ENCODE results near the gene MACROD1.

MACROD1 gene

GRCh38 chr11:64136765-64137441, 29.0 kb downstream of the MACROD1 start:
- no peaks in the 10 kb centered on the region; the same call in 1 of the 2 replicates for H3K27me3 ChIP-seq (replicated peaks; ENCODE audit: control insufficient read depth, insufficient read depth, low read length)
- TF ChIP-seq CTCF (IDR thresholded peaks at IDR 0.05; ENCODE audit: insufficient read depth, low read length, poor library complexity, severe bottlenecking) = no peak

GRCh38 chr11:64135711-64136110, 30.2 kb downstream of the MACROD1 start:
- Histone ChIP-seq H3K4me3 (replicated peaks; ENCODE audit: low read depth, low read length) (no peak overlapping the region), H3K36me3 (ENCODE audit: control insufficient read depth, insufficient read depth, low read length) (no peaks in the 10 kb centered on the region), H3K27me3 (replicated peaks; ENCODE audit: control insufficient read depth, insufficient read depth, low read length) (no peaks in the 10 kb centered on the region; the same call in 1 of the 2 replicates)
- DNase-seq (ENCODE audit: extremely low read depth, insufficient read length) = no peak
- TF ChIP-seq CTCF (IDR thresholded peaks at IDR 0.05; ENCODE audit: insufficient read depth, low read length, poor library complexity, severe bottlenecking) = no peak

More at GRCh38 chr11:64136765-64137441, 29.0 kb downstream of the MACROD1 start:
- H3K36me3 ChIP-seq (ENCODE audit: control insufficient read depth, insufficient read depth, low read length) = no peaks in the 10 kb centered on the region
- DNase-seq (ENCODE audit: extremely low read depth, insufficient read length) = no peak
- no peak overlapping the region for H3K4me3 ChIP-seq (replicated peaks; ENCODE audit: low read depth, low read length)

GRCh38 chr11:64134963-64135362, 30.9 kb downstream of the MACROD1 start:
- TF ChIP-seq CTCF (IDR thresholded peaks at IDR 0.05; ENCODE audit: insufficient read depth, low read length, poor library complexity, severe bottlenecking) = no peak
- H3K36me3 ChIP-seq (ENCODE audit: control insufficient read depth, insufficient read depth, low read length) = no peaks in the 10 kb centered on the region
- H3K27me3 ChIP-seq (replicated peaks; ENCODE audit: control insufficient read depth, insufficient read depth, low read length) = no peaks in the 10 kb centered on the region; the same call in 1 of the 2 replicates
- H3K4me3 ChIP-seq (replicated peaks; ENCODE audit: low read depth, low read length) = no peak overlapping the region
- no peak for DNase-seq (ENCODE audit: extremely low read depth, insufficient read length)

GRCh38 chr11:64132982-64133705, 32.8 kb downstream of the MACROD1 start:
- no peak for DNase-seq (ENCODE audit: extremely low read depth, insufficient read length)
- Histone ChIP-seq H3K4me3 (replicated peaks; ENCODE audit: low read depth, low read length) (no peak overlapping the region), H3K27me3 (replicated peaks; ENCODE audit: control insufficient read depth, insufficient read depth, low read length) (no peaks in the 10 kb centered on the region; the same call in 1 of the 2 replicates), H3K36me3 (ENCODE audit: control insufficient read depth, insufficient read depth, low read length) (no peaks in the 10 kb centered on the region)
- no peak for TF ChIP-seq CTCF (IDR thresholded peaks at IDR 0.05; ENCODE audit: insufficient read depth, low read length, poor library complexity, severe bottlenecking)

GRCh38 chr11:64132191-64132771, 33.6 kb downstream of the MACROD1 start:
- no peak for DNase-seq (ENCODE audit: extremely low read depth, insufficient read length)

More at GRCh38 chr11:64132191-64132771, 33.6 kb downstream of the MACROD1 start:
- Histone ChIP-seq H3K36me3 (ENCODE audit: control insufficient read depth, insufficient read depth, low read length) (no peaks in the 10 kb centered on the region), H3K27me3 (replicated peaks; ENCODE audit: control insufficient read depth, insufficient read depth, low read length) (no peaks in the 10 kb centered on the region; the same call in 1 of the 2 replicates), H3K4me3 (replicated peaks; ENCODE audit: low read depth, low read length) (no peak overlapping the region)
- TF ChIP-seq CTCF (IDR thresholded peaks at IDR 0.05; ENCODE audit: insufficient read depth, low read length, poor library complexity, severe bottlenecking) = no peak

Measured in GM06990 (cell line).